Calu3 (cell line): ENCODE results near the gene COMMD1. TPM values are rescaled to one million over a fixed set of nuclear protein-coding genes. Genes with fewer than 3 reads are reported as not detected.
"Not testable (repeated sequence)": the region's sequence is repeated elsewhere in the genome, so short reads cannot be mapped to it uniquely, and the experiment has no call there.

Experiments
- BruUV-seq: library from RNA; stranded (reverse); fragments of 400-500 nt; replicated peaks from 2 replicates; lab custom pipeline; 2021; lab: Mats Ljungman, UMichigan
- CTCF ChIA-PET: fragments of 300-600 bp; sonication (Branson Sonifier 250); formaldehyde crosslinking; loops from one replicate; lab custom pipeline; 2022; ENCODE audit warnings: antibody characterized with exemption; lab: Charles Lee
- DNase-seq: peaks from one replicate; pipeline ENCODE4 v3.0.0; 2022
- H3K27ac Mint-ChIP-seq: one replicate; pipeline ENCODE4 v1.8.0; 2022; ENCODE audit warnings: mixed read lengths; ENCODE audit not compliant: unreplicated experiment
- H3K27me3 Mint-ChIP-seq: one replicate; pipeline ENCODE4 v1.8.0; 2022; ENCODE audit warnings: mixed read lengths; ENCODE audit not compliant: unreplicated experiment
- H3K36me3 Mint-ChIP-seq: one replicate; pipeline ENCODE4 v1.8.0; 2022; ENCODE audit warnings: mild to moderate bottlenecking, moderate library complexity, mixed read lengths; ENCODE audit not compliant: insufficient read depth, unreplicated experiment
- H3K4me1 Mint-ChIP-seq: one replicate; pipeline ENCODE4 v1.8.0; 2022; ENCODE audit warnings: mild to moderate bottlenecking, low read depth, mixed read lengths; ENCODE audit not compliant: unreplicated experiment
- H3K4me3 Mint-ChIP-seq: one replicate; pipeline ENCODE4 v1.8.0; 2022; ENCODE audit warnings: mild to moderate bottlenecking, low read depth, moderate library complexity, mixed read lengths; ENCODE audit not compliant: unreplicated experiment
- H3K9me3 Mint-ChIP-seq: one replicate; pipeline ENCODE4 v1.8.0; 2022; ENCODE audit warnings: low read depth, mixed read lengths; ENCODE audit not compliant: unreplicated experiment
- CTCF ChIP-seq: fragments of 200-600 bp; IDR thresholded peaks from one replicate; pipeline ENCODE4 v1.8.0; 2022; ENCODE audit warnings: antibody characterized with exemption; ENCODE audit not compliant: unreplicated experiment
- intact Hi-C: fragments of 100-400 bp; cut with micrococcal nuclease; formaldehyde crosslinking; loops from one replicate; pipeline ENCODE4 v1.10.0; 2022; ENCODE audit not compliant: unreplicated experiment
- total RNA-seq: library from RNA; stranded (reverse); gene quantifications from 2 replicates; pipeline ENCODE4 v1.2.3, GENCODE V29; 2022

COMMD1 gene
- total RNA-seq, 1 experiment from 2014 or later = 19.4 TPM

GRCh38 chr2:62040926-62041325, 135.5 kb downstream of the COMMD1 start:
- H3K36me3 Mint-ChIP-seq = no peaks in the 10 kb centered on the region
- no peaks in the 10 kb centered on the region for H3K27me3 Mint-ChIP-seq
- H3K4me1 Mint-ChIP-seq = no peaks in the 10 kb centered on the region
- DNase-seq = no peak
- no peak overlapping the region for H3K4me3 Mint-ChIP-seq
- intact Hi-C loops = no loop called here
- H3K9me3 Mint-ChIP-seq = no peaks in the 10 kb centered on the region
- CTCF ChIA-PET = interaction anchor here (0.7 kb wide), 1 partner anchor 66 kb away, joined by 3 read pairs; no protein-coding TSS in a partner anchor
- no peak overlapping the region for H3K27ac Mint-ChIP-seq
- no peak for TF ChIP-seq CTCF
- no TSS peak for BruUV-seq

GRCh38 chr2:62041701-62042385, 136.4 kb downstream of the COMMD1 start:
- H3K36me3 Mint-ChIP-seq, H3K27me3 Mint-ChIP-seq, intact Hi-C loops, DNase-seq, H3K9me3 Mint-ChIP-seq, H3K4me3 Mint-ChIP-seq, H3K4me1 Mint-ChIP-seq, BruUV-seq, H3K27ac Mint-ChIP-seq: not testable (repeated sequence)
- CTCF ChIA-PET = interaction anchor here (0.7 kb wide), 1 partner anchor 65 kb away, joined by 3 read pairs; no protein-coding TSS in a partner anchor

DNA sequence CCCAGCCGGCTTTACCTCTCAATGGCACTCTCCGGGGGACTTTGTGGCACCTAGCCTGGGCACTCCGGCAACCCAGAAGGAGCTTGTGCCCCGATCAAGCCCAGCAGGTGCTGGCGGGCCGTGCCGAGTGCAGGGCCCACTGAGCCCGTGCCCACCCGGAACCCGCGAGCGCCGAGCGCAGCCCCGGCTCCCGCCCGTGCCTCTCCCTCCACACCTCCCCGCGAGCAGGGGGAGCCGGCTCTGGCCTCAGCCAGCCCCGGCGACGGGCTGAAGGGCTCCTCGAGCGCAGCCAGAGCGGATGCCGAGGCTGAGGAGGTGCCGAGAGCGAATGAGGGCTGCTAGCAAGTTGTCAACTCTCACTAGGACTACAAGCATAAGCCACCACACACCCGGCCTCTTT, 136.9 kb downstream of the COMMD1 start:
- H3K27ac Mint-ChIP-seq = no peak overlapping the region
- DNase-seq = no peak
- no peaks in the 10 kb centered on the region for H3K4me1 Mint-ChIP-seq
- BruUV-seq = no TSS peak
- no peaks in the 10 kb centered on the region for H3K36me3 Mint-ChIP-seq
- no peak for TF ChIP-seq CTCF
- CTCF ChIA-PET = no interaction called here
- no peaks in the 10 kb centered on the region for H3K9me3 Mint-ChIP-seq
- intact Hi-C loops = no loop called here
- H3K27me3 Mint-ChIP-seq = no peaks in the 10 kb centered on the region
- no peak overlapping the region for H3K4me3 Mint-ChIP-seq

- no peaks in the 10 kb centered on the region for H3K27me3 Mint-ChIP-seq
- TF ChIP-seq CTCF = no peak
- no peak for DNase-seq
- H3K9me3 Mint-ChIP-seq = no peaks in the 10 kb centered on the region
- no peak overlapping the region for H3K27ac Mint-ChIP-seq
- CTCF ChIA-PET = no interaction called here
- no peaks in the 10 kb centered on the region for H3K4me1 Mint-ChIP-seq
- BruUV-seq = no TSS peak
- H3K36me3 Mint-ChIP-seq = no peaks in the 10 kb centered on the region
- H3K4me3 Mint-ChIP-seq = no peak overlapping the region
- intact Hi-C loops = no loop called here
Measured at GRCh38 chr2:62042944-62043343, 137.5 kb downstream of the COMMD1 start.

GRCh38 chr2:62045017-62045543, 139.6 kb downstream of the COMMD1 start:
- intact Hi-C loops = no loop called here
- Mint-ChIP-seq H3K9me3 (no peaks in the 10 kb centered on the region), H3K27ac (no peak overlapping the region), H3K27me3 (no peaks in the 10 kb centered on the region), H3K4me1 (no peaks in the 10 kb centered on the region), H3K4me3 (no peak overlapping the region), H3K36me3 (no peaks in the 10 kb centered on the region)
- no peak for DNase-seq
- CTCF ChIA-PET = no interaction called here
- TF ChIP-seq CTCF = no peak
- no TSS peak for BruUV-seq
